22Rv1 (cell line): ENCODE data around the gene GNAL.

Experiments used
- ZFX ChIP-seq: fragments of 450-650 bp; IDR thresholded peaks from 2 replicates; pipeline ENCODE4 v1.6.1; 2017; ENCODE audit warnings: antibody characterized with exemption, borderline replicate concordance
- TF ChIP-seq, protein P1 (sequence below): fragments of 450-650 bp; IDR thresholded peaks from 2 replicates; pipeline ENCODE4 v1.5.1; 2017; ENCODE audit warnings: mild to moderate bottlenecking

DNA sequence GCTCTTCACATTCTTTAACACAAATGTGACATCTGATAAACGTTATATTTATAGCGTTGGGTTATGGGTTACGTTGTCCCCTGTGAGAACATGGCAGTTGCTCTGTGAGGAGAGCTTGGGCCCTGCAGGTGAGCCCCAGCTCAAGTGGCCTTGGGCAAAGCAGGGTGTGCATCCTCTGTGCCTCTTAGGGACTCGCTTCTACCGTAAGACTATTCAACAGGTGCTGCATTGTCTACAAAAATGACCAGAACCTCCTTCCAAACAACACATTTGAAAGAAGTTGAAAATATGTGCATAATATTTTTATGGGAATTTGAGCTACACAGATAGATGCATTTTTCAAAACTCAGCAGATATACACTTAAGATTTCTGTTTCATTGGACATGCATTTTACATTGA is 145.7 kb downstream of the GNAL start:
- TF ChIP-seq, protein P1, sequence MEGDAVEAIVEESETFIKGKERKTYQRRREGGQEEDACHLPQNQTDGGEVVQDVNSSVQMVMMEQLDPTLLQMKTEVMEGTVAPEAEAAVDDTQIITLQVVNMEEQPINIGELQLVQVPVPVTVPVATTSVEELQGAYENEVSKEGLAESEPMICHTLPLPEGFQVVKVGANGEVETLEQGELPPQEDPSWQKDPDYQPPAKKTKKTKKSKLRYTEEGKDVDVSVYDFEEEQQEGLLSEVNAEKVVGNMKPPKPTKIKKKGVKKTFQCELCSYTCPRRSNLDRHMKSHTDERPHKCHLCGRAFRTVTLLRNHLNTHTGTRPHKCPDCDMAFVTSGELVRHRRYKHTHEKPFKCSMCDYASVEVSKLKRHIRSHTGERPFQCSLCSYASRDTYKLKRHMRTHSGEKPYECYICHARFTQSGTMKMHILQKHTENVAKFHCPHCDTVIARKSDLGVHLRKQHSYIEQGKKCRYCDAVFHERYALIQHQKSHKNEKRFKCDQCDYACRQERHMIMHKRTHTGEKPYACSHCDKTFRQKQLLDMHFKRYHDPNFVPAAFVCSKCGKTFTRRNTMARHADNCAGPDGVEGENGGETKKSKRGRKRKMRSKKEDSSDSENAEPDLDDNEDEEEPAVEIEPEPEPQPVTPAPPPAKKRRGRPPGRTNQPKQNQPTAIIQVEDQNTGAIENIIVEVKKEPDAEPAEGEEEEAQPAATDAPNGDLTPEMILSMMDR: no peak
- TF ChIP-seq ZFX: no peak
